Measurements from ENCODE around the gene JADE1.

GRCh38 chr4:128907981-128908380 lies 98.5 kb downstream of the JADE1 start:
- no peak for TF ChIP-seq POLR2A (IDR thresholded peaks at IDR 0.05; ENCODE audit: low read depth, low read length)
- no peak for TF ChIP-seq POLR2AphosphoS5 (IDR thresholded peaks at IDR 0.05; ENCODE audit: low read depth, low read length)

Data from GM12892 (cell line).